MV-4-11 (cell line): ENCODE results near the gene TSPAN31.

Experiments used
- DNase-seq: peaks from one replicate; lab custom pipeline; 2025; lab: John Stamatoyannopoulos, UW

The TSPAN31 gene

DNA sequence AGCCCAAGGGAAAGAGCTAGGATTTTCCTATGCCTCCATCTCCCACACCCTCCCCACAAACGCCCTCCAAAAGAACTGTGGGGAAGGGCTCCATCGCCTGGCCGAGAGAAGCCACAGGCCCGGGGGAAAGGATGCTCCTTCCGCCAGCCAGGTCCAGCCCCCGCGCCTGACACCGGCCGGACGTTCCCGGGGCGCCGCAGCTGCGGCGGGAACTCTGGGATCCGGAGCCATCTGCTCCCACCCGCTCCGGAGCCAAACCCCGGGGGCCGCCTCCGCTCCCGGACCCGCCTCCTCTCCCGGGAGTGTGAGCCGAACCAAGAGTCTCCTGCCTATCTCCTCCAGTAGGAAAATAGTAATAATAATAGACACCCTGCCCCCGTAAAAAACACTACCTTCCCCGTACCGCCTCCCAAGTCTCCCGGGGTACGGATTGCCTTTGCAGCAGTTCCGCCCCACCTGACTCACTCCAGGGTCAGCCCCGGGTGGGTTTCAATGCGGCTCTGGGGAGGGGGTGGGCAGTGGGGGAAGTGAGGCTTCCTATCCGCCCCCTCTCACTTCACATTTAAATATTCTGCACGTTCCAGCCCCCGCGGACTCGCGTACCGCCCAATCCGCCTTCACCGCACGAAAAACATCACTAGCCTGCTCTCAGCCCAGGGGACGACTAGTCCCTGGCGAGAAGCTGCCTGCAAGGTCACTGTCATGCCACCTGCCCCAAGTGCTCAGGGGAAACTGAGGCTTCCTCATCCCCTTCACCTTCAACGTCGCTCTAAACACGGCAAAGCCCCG is 8.7 kb upstream of the TSPAN31 start:
- no peak for DNase-seq

DNA sequence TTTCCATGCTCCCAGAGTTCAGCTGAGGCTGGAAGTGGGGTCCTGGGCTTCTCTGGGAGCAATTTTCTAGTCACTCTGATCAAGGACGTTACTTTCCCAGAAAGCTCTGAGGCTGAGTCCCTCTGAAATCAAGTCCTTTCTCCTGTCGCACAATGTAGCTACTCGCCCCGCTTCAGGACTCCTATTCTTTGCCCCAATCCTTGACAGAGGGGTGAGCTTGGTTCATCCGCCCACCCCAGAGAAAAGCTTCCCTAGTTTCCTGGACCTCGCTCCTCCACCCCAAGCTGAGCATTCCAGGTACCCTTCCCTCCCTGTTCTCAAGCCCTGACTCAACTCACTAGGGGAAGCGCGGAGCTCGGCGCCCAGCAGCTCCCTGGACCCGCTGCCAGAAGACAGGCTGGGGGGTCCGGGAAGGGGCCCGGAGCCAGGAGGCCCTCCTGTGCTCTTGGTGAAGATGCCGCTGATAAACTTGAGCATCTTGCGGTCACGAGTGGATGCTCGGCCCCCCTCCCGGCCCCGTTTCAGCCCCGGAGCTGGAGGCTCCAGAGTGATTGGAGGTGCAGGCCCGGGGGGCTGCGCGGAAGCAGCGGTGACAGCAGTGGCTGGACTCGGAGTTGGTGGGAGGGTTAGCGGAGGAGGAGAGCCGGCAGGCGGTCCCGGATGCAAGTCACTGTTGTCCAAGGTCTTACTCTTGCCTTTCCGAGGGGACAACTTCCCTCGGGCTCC is 7.9 kb upstream of the TSPAN31 start:
- no peak for DNase-seq

DNA sequence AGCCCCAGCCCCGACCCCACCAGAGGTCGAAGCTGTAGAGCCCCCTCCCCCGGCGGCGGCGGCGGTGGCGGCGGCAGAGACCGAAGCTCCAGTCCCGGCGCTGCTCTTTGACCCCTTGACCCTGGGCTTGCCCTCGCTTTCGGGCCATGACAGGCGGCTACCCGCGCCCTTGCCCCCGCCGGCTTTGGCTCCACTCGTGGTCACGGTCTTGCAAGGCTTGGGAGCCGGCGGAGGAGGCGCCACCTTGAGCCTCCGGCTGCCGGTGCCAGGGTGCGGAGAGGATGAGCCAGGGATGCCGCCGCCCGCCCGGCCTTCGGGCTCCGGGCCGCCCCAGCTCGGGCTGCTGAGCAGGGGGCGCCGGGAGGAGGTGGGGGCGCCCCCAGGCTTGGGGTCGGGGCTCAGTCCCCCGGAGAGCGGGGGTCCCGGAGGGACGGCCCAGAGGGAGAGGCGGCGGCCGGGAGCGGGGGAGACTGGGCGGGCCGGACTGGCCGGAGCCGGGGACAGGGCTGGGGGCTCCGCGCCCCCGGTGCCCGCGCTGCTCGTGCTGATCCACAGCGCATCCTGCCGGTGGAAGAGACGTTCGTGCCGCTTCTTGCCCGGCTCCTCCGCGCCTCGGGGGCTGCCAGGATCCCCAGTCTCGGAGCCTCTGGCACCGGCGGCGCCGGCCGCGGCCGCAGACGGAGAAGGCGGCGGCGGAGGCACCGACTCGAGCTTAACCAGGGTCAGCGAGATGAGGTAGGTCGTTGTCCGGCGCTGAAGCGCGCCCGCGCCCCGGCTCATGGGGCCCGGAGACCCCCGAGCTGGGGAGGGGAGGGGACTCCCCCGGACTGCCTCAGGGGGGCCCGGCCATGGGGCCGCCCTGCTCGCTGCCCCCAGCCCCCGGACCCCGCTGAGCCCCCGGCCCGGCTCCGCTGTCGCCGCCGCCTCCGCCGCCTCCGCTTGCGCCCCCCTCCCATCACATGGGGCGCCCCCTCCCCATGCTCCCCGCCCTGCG is 7.1 kb upstream of the TSPAN31 start:
- no peak for DNase-seq

DNA sequence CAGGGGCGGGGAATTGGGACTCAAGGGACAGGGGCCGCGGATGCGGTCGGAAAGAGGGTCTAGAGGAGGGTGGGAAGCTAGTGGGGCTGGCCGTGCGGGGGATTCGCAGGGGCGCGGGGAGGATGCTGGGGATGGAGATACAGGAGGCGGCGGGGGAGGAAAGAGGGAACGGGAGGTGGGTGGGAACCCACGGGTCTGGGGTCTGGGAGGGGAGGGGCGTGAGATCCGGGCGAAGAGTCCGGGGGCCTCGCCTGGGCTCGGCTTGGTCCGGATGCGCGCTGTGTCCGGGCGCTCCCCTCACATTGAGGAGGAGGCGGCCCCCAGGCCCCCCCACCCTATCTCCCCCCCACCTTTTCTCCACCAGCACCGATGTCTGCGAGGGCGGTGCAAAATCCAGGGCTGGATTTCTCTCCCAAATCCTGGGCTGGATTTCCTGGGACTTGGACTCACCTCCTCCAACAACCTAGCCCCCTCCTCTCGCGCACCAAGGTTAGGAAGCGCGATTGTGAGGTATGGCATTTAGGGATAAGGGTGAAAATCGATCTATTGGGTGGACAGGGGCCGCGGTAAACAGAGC is 6.1 kb upstream of the TSPAN31 start, which contains the start of gene AGAP2:
TSS of gene AGAP2 (minus strand) at position 82 of the 577 bp plus-strand sequence. CDS start 496 bp downstream, outside the sequence.
- DNase-seq, result no peak

GRCh38 chr12:57739387-57739786 is 5.5 kb upstream of the TSPAN31 start:
- DNase-seq, result no peak

DNA sequence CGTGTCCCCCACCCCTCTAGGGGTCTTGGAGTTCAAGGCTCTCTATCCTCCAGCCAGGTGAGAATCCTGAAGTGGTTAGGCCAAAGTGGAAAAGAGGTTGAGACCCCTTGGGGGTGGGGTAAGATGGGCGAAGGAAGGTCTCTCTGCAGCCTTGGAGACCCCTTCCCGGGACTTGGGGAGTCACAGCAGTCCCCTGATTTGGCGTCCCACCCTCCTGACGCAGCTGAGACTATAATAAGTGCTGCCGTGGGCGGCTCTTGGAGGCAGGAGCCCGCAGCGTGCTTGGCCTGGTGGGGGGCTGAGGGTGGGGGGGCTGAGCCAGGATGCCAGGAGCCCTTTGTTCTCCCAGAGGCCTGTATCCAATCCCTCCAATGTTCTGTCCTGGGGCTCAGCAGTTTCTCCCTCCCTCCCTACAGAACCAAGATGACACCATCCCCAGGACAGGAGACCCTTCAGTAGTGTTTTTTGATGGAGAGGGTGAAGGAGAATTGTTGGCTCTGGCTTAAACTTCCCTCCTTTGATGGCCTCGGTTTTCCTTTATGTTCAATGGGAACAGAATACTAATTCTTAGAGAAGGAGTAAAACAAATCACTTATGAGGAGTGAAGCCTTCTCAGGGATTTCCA is 4.8 kb upstream of the TSPAN31 start:
- DNase-seq, result no peak

GRCh38 chr12:57740656-57741412 is 4.0 kb upstream of the TSPAN31 start:
- DNase-seq, result peak; percentile 59

DNA sequence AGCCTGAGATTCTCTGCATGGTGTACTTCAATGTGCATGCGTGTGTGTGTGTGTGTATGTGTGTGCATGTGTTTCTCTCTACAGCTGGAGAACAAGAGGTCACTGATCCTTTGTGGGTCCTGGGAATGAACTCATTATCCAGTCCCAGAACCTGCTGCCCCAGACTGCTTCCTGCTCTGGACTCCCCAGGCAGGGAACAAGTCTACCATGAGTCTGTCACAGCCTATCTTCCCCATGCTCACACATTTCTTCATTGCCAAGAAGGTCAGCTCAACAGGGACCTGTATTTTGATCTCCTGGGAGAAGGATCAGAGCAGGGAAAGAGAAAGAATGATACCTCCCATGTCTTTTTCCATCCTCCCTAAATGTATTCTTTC is 3.4 kb upstream of the TSPAN31 start:
- DNase-seq, result no peak

- DNase-seq, result peak; percentile 71
Observed at GRCh38 chr12:57741844-57742738, 2.7 kb upstream of the TSPAN31 start.

- DNase-seq, result no peak
Observed at GRCh38 chr12:57743769-57744168, 1.1 kb upstream of the TSPAN31 start.

DNA sequence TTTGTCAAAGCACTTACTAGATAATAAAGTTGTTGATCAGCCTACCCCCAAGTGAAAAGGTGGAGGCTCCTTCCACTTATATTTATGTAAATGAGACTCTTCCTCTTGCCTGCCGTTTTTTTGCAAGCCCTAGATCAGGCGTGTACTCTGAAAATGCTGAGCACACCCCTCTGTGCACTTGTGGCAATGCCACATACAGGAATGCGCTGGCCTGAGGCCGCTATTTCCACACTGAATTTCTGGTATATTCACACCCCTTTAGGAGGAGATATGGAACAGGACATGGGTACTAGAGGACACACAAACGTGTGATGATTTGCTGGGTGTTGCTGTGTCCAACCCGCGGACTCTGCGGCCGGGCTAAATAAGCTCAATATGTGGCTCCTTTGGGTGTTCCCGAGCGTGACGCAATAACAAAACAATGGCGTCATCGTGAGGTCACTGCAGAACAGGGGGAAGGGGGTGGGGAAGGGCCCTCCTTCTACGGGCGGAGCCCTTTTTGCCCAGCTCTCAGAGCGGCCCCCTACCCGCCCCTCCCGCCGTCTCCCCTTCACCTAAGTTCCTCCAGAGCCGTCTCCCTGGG is 554 bp upstream of the TSPAN31 start:
- no peak for DNase-seq

GRCh38 chr12:57745485-57745881 is 644 bp downstream of the TSPAN31 start:
- DNase-seq, result no peak

DNA sequence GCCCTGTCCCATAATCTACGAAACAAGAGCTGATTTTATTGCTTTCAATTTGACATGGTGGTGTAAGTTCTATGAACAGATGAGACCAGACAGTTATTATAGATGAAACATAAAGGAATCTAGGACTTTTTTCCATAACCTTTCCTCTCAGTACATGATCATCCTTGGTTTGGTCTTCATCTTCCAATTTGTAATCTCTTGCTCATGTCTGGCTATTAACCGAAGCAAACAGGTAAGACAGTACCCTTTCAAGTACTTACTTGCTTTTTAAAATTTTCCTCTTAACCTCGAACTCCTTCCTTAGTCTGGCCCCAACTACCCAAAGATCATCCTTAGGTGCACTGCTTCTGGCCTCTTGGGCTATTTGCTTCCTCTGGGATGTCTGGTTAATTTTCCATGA is 1.2 kb downstream of the TSPAN31 start:
- DNase-seq, result no peak

- DNase-seq, result no peak
Observed at GRCh38 chr12:57749061-57749460, 4.2 kb downstream of the TSPAN31 start.

GRCh38 chr12:57750561-57751431 is 6.0 kb downstream of the TSPAN31 start:
- no peak for DNase-seq

GRCh38 chr12:57751432-57751787 is 6.6 kb downstream of the TSPAN31 start:
- no peak for DNase-seq

DNA sequence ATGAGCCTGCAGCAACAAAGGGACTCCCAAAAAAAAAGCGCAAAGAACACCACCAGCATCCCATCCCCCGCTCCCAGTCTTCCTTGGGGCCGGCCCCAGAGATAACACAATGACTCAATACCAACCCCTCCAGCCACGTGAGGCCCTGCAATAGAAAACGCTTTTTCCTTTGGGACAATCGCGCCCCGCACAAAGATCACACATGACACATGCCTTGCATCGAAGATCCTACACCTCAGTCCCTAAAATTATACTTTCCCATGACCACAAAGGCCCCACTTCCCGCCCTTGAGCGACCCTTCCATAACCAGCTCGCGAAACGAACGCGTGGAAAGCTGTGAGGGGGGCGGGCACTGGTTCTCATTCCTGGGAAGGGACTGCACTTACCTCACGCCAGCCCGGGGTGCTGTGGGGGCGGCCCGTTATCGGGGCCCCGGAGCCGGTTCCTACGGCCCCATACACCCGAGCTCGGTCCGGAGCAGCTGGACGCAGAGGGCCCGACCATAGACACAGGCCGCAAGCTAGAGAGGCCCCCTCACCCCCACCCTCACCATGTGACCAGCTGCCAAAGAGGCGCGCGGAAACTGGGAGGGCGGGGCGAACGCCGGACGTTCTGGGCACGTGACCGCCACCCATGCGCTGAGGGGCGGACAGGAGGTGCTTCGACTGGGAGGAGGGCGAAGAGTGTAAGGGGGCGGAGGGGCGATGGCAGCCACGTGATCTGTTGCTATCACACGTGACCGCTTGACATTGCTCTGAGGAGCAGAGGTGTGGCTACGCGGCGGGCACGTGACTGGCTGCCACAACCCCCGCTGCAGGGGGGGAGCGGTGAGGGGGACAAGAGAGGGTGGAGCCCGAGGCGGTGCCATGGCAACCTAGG is 7.2 kb downstream of the TSPAN31 start, which contains the start of gene CDK4:
TSS of gene CDK4 (minus strand) at position 523 of the 880 bp plus-strand sequence. CDS start 593 bp downstream, outside the sequence.
- peak; percentile 100 for DNase-seq
